Lower leg skin (tissue), 3 donors: ENCODE data around the gene ANKRD13D.

Source experiments
- POLR2A ChIP-seq, 2 donors: fragments of 450-650 bp; IDR thresholded peaks; one replicate each; pipeline ENCODE4 v1.6.1; 2016 to 2017; ENCODE audit warnings: antibody characterized with exemption in 2 of 2, mild to moderate bottlenecking in 1 of 2, moderate library complexity in 1 of 2
- TF ChIP-seq, protein P1 (sequence below), 3 donors: fragments of 450-650 bp; IDR thresholded peaks; one replicate each; pipeline ENCODE4 v1.5.1; 2016; ENCODE audit warnings: antibody characterized with exemption in 3 of 3, mild to moderate bottlenecking in 3 of 3, moderate library complexity in 2 of 3

DNA sequence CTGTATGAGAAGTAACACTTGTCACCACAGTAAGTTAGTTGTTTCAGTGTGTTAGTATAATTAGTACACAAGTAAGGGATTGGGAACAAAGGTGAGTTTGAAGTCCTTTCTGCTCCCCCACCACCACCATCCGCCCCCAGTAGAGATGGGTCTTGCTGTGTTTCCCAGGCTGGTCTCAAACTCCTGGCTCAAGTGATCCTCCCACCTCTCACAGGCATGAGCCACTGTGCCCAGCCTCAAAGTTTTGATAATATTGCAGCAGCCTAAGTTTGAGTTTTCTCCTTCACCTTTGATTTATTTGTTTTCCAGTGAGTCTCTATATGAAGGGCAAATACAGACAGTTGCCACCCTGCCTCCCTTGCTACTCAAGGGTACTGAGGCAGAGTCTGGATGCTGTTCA lies 46.6 kb upstream of the ANKRD13D start:
- TF ChIP-seq, protein P1, sequence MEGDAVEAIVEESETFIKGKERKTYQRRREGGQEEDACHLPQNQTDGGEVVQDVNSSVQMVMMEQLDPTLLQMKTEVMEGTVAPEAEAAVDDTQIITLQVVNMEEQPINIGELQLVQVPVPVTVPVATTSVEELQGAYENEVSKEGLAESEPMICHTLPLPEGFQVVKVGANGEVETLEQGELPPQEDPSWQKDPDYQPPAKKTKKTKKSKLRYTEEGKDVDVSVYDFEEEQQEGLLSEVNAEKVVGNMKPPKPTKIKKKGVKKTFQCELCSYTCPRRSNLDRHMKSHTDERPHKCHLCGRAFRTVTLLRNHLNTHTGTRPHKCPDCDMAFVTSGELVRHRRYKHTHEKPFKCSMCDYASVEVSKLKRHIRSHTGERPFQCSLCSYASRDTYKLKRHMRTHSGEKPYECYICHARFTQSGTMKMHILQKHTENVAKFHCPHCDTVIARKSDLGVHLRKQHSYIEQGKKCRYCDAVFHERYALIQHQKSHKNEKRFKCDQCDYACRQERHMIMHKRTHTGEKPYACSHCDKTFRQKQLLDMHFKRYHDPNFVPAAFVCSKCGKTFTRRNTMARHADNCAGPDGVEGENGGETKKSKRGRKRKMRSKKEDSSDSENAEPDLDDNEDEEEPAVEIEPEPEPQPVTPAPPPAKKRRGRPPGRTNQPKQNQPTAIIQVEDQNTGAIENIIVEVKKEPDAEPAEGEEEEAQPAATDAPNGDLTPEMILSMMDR (IDR thresholded peaks at IDR 0.05), result no peak
- TF ChIP-seq POLR2A (IDR thresholded peaks at IDR 0.05), result no peak
